Activated CD4-positive, alpha-beta memory T cell treated with anti-CD3 and anti-CD28 coated beads, Interleukin-2, amount 10 ng/mL, durations not matched to agents 7 days and 5 days (primary cell): ENCODE data around the gene PCDHGB4. TPM values are rescaled to one million over a fixed set of nuclear protein-coding genes. Genes with fewer than 3 reads are reported as not detected.
"Not testable (repeated sequence)": the region's sequence is repeated elsewhere in the genome, so short reads cannot be mapped to it uniquely, and the experiment has no call there.

Experiments used
- CTCF ChIA-PET: fragments of 350-600 bp; sonication (Branson Sonifier 250); formaldehyde crosslinking; loops from one replicate; lab custom pipeline; 2021; ENCODE audit warnings: antibody characterized with exemption, inconsistent platforms; lab: Charles Lee
- POLR2A ChIA-PET: fragments of 350-600 bp; sonication (Branson Sonifier 250); formaldehyde crosslinking; loops from one replicate; lab custom pipeline; 2021; ENCODE audit warnings: antibody characterized with exemption; lab: Charles Lee
- DNase-seq: peaks from one replicate; pipeline ENCODE4 v3.0.0-alpha.2; 2020
- H3K27ac Mint-ChIP-seq: one replicate; pipeline ENCODE4 v1.8.0; 2021; ENCODE audit warnings: mild to moderate bottlenecking, mixed read lengths
- H3K27me3 Mint-ChIP-seq: one replicate; pipeline ENCODE4 v1.8.0; 2021; ENCODE audit warnings: mixed read lengths
- H3K36me3 Mint-ChIP-seq: one replicate; pipeline ENCODE4 v1.8.0; 2021; ENCODE audit warnings: low read depth, mixed read lengths
- H3K4me1 Mint-ChIP-seq: one replicate; pipeline ENCODE4 v1.8.0; 2021; ENCODE audit warnings: mixed read lengths
- H3K4me3 Mint-ChIP-seq: one replicate; pipeline ENCODE4 v1.8.0; 2021; ENCODE audit warnings: mild to moderate bottlenecking, mixed read lengths
- H3K9me3 Mint-ChIP-seq: one replicate; pipeline ENCODE4 v1.8.0; 2021; ENCODE audit warnings: mixed read lengths
- total RNA-seq, 2 experiments: library from RNA; stranded (reverse); gene quantifications; one replicate each; pipeline ENCODE4 v1.2.3, GENCODE V29; 2021

The PCDHGB4 gene
- total RNA-seq, 2 experiments from 2014 or later: not detected

- H3K4me1 Mint-ChIP-seq: no peaks in the 10 kb centered on the region
- POLR2A ChIA-PET: no interaction called here
- H3K36me3 Mint-ChIP-seq: peaks cover 6% of the 10 kb centered on the region
- CTCF ChIA-PET: interaction anchor here (1.4 kb wide), 1 partner anchor 19 kb away, joined by 5 read pairs; the partner anchor contains the start of gene PCDHGA10
- no peak for DNase-seq
- peaks cover 18% of the 10 kb centered on the region for H3K9me3 Mint-ChIP-seq
- no peak overlapping the region for H3K4me3 Mint-ChIP-seq
- H3K27me3 Mint-ChIP-seq: peaks cover 36% of the 10 kb centered on the region
- H3K27ac Mint-ChIP-seq: no peak overlapping the region
Observed at GRCh38 chr5:141393267-141393666, 5.8 kb downstream of the PCDHGB4 start.

DNA sequence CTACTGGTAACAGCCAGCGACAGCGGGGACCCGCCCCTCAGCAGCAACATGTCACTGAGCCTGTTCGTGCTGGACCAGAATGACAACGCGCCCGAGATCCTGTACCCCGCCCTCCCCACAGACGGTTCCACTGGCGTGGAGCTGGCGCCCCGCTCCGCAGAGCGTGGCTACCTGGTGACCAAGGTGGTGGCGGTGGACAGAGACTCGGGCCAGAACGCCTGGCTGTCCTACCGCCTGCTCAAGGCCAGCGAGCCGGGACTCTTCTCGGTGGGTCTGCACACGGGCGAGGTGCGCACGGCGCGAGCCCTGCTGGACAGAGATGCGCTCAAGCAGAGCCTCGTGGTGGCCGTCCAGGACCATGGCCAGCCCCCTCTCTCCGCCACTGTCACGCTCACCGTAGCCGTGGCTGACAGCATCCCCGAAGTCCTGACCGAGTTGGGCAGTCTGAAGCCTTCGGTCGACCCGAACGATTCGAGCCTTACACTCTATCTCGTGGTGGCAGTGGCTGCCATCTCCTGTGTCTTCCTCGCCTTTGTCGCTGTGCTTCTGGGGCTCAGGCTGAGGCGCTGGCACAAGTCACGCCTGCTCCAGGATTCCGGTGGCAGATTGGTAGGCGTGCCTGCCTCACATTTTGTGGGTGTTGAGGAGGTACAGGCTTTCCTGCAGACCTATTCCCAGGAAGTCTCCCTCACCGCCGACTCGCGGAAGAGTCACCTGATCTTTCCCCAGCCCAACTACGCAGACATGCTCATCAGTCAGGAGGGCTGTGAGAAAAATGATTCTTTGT, 7.1 kb downstream of the PCDHGB4 start:
- POLR2A ChIA-PET, H3K27ac Mint-ChIP-seq, H3K4me3 Mint-ChIP-seq, DNase-seq, H3K4me1 Mint-ChIP-seq: not testable (repeated sequence)
- peaks cover 39% of the 10 kb centered on the region for H3K27me3 Mint-ChIP-seq
- H3K36me3 Mint-ChIP-seq: peaks cover 10% of the 10 kb centered on the region
- CTCF ChIA-PET: interaction anchor here (0.7 to 1.1 kb wide), 3 partner anchors 18 to 525 kb away, joined by 3 to 4 read pairs (median 3); partner anchors contain the start of gene PCDHGA10
- H3K9me3 Mint-ChIP-seq: peaks cover 14% of the 10 kb centered on the region

GRCh38 chr5:141397756-141398551, 10.5 kb downstream of the PCDHGB4 start, which contains the start of gene PCDHGB5:
PCDHGB5 (plus strand) TSS chr5:141397947; CDS start chr5:141398128, 181 bp downstream.
- peaks cover 11% of the 10 kb centered on the region for H3K9me3 Mint-ChIP-seq
- DNase-seq: peak; percentile 38
- not testable (repeated sequence) for H3K27ac Mint-ChIP-seq, H3K4me1 Mint-ChIP-seq, H3K4me3 Mint-ChIP-seq
- CTCF ChIA-PET: interaction anchor here (0.9 to 2.3 kb wide), 8 partner anchors 9 to 166 kb away, joined by 3 to 11 read pairs (median 5); partner anchors contain the start of genes PCDHGA10, PCDHGA11, PCDHGB3 and PCDHGB6
- H3K27me3 Mint-ChIP-seq: peaks cover 41% of the 10 kb centered on the region
- POLR2A ChIA-PET: interaction anchor here (1.1 kb wide), 1 partner anchor 78 kb away, joined by 3 read pairs; the partner anchor contains the start of gene TAF7
- H3K36me3 Mint-ChIP-seq: peaks cover 13% of the 10 kb centered on the region

DNA sequence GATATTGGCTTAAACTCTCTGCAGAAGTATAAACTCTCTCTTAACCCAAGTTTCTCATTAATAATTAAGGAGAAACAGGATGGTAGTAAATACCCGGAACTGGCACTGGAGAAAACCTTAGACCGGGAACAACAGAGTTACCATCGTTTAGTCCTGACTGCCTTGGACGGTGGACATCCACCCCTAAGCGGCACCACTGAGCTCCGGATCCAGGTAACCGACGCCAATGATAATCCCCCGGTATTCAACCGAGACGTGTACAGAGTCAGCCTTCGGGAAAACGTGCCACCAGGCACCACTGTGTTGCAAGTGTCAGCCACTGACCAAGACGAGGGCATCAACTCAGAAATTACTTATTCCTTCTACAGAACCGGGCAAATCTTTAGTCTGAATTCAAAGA, 11.1 kb downstream of the PCDHGB4 start:
- H3K27me3 Mint-ChIP-seq: peaks cover 46% of the 10 kb centered on the region
- no peak overlapping the region for H3K27ac Mint-ChIP-seq
- POLR2A ChIA-PET: no interaction called here
- H3K4me3 Mint-ChIP-seq: no peak overlapping the region
- H3K4me1 Mint-ChIP-seq: no peaks in the 10 kb centered on the region
- peaks cover 13% of the 10 kb centered on the region for H3K36me3 Mint-ChIP-seq
- DNase-seq: no peak
- CTCF ChIA-PET: interaction anchor here (1.1 to 2.3 kb wide), 3 partner anchors 22 to 114 kb away, joined by 3 to 10 read pairs (median 6); partner anchors contain the start of genes PCDHGA11 and PCDHGB3
- H3K9me3 Mint-ChIP-seq: peaks cover 11% of the 10 kb centered on the region

DNA sequence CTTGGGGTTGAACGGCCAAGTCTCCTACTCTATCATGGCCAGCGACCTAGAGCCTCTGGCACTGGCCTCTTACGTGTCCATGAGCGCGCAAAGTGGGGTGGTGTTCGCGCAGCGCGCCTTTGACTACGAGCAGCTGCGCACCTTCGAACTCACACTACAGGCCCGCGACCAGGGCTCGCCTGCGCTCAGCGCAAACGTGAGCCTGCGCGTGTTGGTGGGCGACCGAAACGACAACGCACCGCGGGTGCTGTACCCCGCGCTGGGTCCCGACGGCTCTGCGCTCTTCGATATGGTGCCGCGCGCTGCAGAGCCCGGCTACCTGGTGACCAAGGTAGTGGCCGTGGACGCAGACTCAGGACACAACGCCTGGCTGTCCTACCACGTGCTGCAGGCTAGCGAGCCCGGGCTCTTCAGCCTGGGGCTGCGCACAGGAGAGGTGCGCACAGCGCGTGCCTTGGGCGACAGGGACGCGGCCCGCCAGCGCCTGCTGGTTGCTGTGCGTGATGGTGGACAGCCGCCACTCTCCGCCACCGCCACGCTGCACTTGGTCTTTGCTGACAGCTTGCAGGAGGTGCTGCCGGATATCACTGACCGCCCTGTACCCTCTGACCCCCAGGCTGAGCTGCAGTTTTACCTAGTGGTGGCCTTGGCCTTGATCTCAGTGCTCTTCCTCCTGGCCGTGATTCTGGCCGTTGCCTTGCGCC, 12.2 kb downstream of the PCDHGB4 start:
- no peak for DNase-seq
- H3K27me3 Mint-ChIP-seq: peaks cover 46% of the 10 kb centered on the region
- POLR2A ChIA-PET: no interaction called here
- no peak overlapping the region for H3K4me3 Mint-ChIP-seq
- no peaks in the 10 kb centered on the region for H3K4me1 Mint-ChIP-seq
- CTCF ChIA-PET: no interaction called here
- no peak overlapping the region for H3K27ac Mint-ChIP-seq
- peaks cover 13% of the 10 kb centered on the region for H3K36me3 Mint-ChIP-seq
- peaks cover 8% of the 10 kb centered on the region for H3K9me3 Mint-ChIP-seq

DNA sequence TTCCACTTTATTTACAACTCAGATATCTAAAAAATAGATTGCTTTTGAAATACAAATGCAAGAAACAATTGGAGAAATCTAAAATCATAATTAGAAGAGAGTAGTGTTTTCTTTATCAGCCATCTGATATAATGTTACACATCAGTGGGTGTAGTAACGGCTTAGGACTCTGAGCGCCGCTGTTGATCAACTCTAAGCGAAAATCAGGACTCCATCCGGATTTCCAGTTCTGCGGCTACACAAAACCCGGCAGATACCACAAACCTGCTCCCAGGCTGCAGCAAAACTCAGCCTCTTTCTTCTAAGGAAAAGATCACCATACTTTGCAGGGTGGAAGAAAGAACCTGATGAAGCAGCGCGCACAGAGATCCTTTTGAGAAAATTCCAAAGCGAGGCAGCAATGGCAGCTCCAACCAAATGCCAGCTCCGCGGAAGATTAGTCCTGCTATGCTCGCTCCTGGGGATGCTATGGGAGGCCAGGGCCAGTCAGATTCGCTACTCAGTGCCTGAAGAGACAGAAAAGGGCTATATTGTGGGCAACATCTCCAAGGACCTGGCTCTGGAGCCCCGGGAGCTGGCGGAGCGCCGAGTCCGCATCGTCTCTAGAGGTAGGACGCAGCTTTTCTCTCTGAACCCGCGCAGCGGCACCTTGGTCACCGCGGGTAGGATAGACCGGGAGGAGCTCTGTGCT, 15.2 kb downstream of the PCDHGB4 start, which contains the start of gene PCDHGA9:
TSS of gene PCDHGA9 (plus strand) at position 226 of the 691 bp plus-strand sequence. CDS start at position 401, 175 bp downstream.
- Mint-ChIP-seq H3K4me3 (no peak within 1 kb of the TSS), H3K4me1 (no peaks in the 10 kb centered on the region), H3K27ac (no peak within 1 kb of the TSS), H3K36me3 (peaks cover 13% of the 10 kb centered on the region), H3K27me3 (peaks cover 45% of the 10 kb centered on the region), H3K9me3 (peaks cover 8% of the 10 kb centered on the region)
- no peak for DNase-seq
- CTCF ChIA-PET: interaction anchor here (0.8 to 1.6 kb wide), 4 partner anchors 11 to 119 kb away, joined by 3 to 6 read pairs (median 4); partner anchors contain the start of gene PCDHGA10
- POLR2A ChIA-PET: no interaction called here

GRCh38 chr5:141403387-141403786, 15.9 kb downstream of the PCDHGB4 start:
- no peaks in the 10 kb centered on the region for H3K4me1 Mint-ChIP-seq
- no peak for DNase-seq

DNA sequence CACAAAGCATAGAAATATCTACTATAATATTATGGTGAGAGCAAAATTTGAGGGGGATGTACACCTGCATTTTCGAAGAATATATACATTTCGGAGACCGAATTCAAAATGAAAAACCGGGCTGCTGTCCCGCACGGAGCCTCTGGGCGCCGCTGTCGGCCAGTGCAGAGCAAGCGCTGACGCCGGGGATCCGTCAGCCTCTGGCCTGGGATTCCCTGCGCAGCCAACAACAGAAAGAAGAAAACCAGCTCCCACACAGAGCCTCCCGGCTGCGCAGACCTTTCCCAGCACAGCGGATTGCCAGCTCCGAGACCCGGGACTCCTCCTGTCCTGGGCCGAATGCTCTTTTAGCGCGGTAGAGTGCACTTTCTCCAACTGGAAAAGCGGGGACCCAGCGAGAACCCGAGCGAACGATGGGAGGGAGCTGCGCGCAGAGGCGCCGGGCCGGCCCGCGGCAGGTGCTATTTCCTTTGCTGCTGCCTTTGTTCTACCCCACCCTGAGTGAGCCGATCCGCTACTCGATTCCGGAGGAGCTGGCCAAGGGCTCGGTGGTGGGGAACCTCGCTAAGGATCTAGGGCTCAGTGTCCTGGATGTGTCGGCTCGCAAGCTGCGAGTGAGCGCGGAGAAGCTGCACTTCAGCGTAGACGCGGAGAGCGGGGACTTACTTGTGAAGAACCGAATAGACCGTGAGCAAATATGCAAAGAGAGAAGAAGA, 20.4 kb downstream of the PCDHGB4 start, which contains the start of gene PCDHGB6:
TSS of gene PCDHGB6 (plus strand) at position 232 of the 716 bp plus-strand sequence. CDS start at position 414, 182 bp downstream.
- Mint-ChIP-seq H3K4me3 (peak within 1 kb of the TSS; percentile 26), H3K27me3 (peaks cover 53% of the 10 kb centered on the region), H3K9me3 (peaks cover 12% of the 10 kb centered on the region)
- H3K27ac Mint-ChIP-seq, H3K4me1 Mint-ChIP-seq, H3K36me3 Mint-ChIP-seq, POLR2A ChIA-PET: not testable (repeated sequence)
- DNase-seq: peak; percentile 31
- CTCF ChIA-PET: interaction anchor here (0.9 to 2.5 kb wide), 9 partner anchors 10 to 150 kb away, joined by 3 to 6 read pairs (median 3); partner anchors contain the start of genes PCDHGA11, PCDHGA12, PCDHGB3 and PCDHGB4

More at GRCh38 chr5:141403387-141403786, 15.9 kb downstream of the PCDHGB4 start:
- no peak overlapping the region for H3K27ac Mint-ChIP-seq
- H3K27me3 Mint-ChIP-seq: peaks cover 50% of the 10 kb centered on the region
- H3K36me3 Mint-ChIP-seq: peaks cover 13% of the 10 kb centered on the region
- POLR2A ChIA-PET: interaction anchor here (0.7 kb wide), 1 partner anchor 18 kb away, joined by 3 read pairs; the partner anchor contains the start of gene PCDHGA11
- CTCF ChIA-PET: interaction anchor here (0.8 to 1.6 kb wide), 4 partner anchors 10 to 118 kb away, joined by 3 to 6 read pairs (median 4); partner anchors contain the start of gene PCDHGA10
- H3K9me3 Mint-ChIP-seq: peaks cover 9% of the 10 kb centered on the region
- H3K4me3 Mint-ChIP-seq: no peak overlapping the region

DNA sequence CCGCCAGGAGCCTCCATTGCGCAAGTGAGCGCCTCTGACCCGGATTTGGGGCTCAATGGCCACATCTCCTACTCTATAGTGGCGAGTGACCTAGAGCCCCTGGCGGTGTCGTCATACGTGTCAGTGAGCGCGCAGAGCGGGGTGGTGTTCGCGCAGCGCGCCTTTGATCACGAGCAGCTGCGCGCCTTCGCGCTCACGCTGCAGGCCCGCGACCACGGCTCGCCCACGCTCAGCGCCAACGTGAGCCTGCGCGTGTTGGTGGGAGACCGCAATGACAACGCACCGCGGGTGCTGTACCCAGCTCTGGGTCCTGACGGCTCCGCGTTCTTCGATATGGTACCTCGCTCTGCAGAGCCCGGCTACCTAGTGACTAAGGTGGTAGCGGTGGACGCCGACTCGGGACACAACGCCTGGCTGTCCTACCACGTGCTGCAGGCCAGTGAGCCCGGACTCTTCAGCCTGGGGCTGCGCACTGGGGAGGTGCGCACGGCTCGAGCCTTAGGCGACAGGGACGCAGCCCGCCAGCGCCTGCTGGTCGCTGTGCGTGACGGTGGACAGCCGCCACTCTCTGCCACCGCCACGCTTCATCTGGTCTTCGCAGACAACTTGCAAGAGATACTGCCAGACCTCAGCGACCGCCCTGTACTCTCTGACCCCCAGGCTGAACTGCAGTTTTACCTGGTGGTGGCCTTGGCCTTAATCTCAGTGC, 22.3 kb downstream of the PCDHGB4 start:
- Mint-ChIP-seq H3K27me3 (peaks cover 61% of the 10 kb centered on the region), H3K4me1 (peaks cover 12% of the 10 kb centered on the region), H3K9me3 (peaks cover 16% of the 10 kb centered on the region), H3K27ac (no peak overlapping the region), H3K36me3 (peaks cover 18% of the 10 kb centered on the region), H3K4me3 (no peak overlapping the region)
- POLR2A ChIA-PET: no interaction called here
- CTCF ChIA-PET: interaction anchor here (0.7 kb wide), 1 partner anchor 115 kb away, joined by 4 read pairs; no protein-coding TSS in a partner anchor
- no peak for DNase-seq

GRCh38 chr5:141411575-141411974, 24.1 kb downstream of the PCDHGB4 start:
- H3K36me3 Mint-ChIP-seq: peaks cover 18% of the 10 kb centered on the region
- DNase-seq: no peak
- H3K4me1 Mint-ChIP-seq: peaks cover 16% of the 10 kb centered on the region
- H3K27me3 Mint-ChIP-seq: peaks cover 61% of the 10 kb centered on the region
- H3K4me3 Mint-ChIP-seq: no peak overlapping the region
- peaks cover 16% of the 10 kb centered on the region for H3K9me3 Mint-ChIP-seq
- ChIA-PET POLR2A (no interaction called here), CTCF (interaction anchor here (1.1 to 2.5 kb wide), 3 partner anchors 10 to 102 kb away, joined by 3 to 16 read pairs (median 3); partner anchors contain the start of gene PCDHGA11)
- no peak overlapping the region for H3K27ac Mint-ChIP-seq
